ENCODE results near the gene CEP135. TPM values are rescaled to one million over a fixed set of nuclear protein-coding genes. Genes with fewer than 3 reads are reported as not detected.
"Not testable (repeated sequence)": the region's sequence is repeated elsewhere in the genome, so short reads cannot be mapped to it uniquely, and the experiment has no call there.

Gene CEP135
- polyA plus RNA-seq, 3 donors from 2014 or later: 5.8 to 13.0 (median 6.7) TPM

GRCh38 chr4:55951191-55951922 is 2.6 kb downstream of the CEP135 start:
- H3K9me3 Mint-ChIP-seq: no peaks in the 10 kb centered on the region
- H3K27me3 Mint-ChIP-seq (ENCODE audit: low read depth in 3 of 3): peaks cover 6 to 10% (median 8%) of the 10 kb centered on the region in 3 donors
- no peak overlapping the region for H3K4me3 Mint-ChIP-seq
- peak overlapping the region in 3 of 6 donors; percentile 29 to 96 (median 86) for H3K27ac Mint-ChIP-seq
- H3K4me1 Mint-ChIP-seq: peaks cover 32 to 45% of the 10 kb centered on the region in 2 donors
- DNase-seq: no peak
- H3K36me3 Mint-ChIP-seq: peaks cover 20 to 22% (median 21%) of the 10 kb centered on the region in 3 donors

GRCh38 chr4:55955710-55956109 is 7.0 kb downstream of the CEP135 start:
- Mint-ChIP-seq H3K4me3 (no peak overlapping the region), H3K9me3 (no peaks in the 10 kb centered on the region), H3K4me1 (peaks cover 3 to 9% of the 10 kb centered on the region in 2 donors), H3K36me3 (peaks cover 31 to 34% (median 32%) of the 10 kb centered on the region in 3 donors), H3K27ac (peak overlapping the region in 1 of 6 donors; percentile 0), H3K27me3 (ENCODE audit: low read depth in 3 of 3) (no peaks in the 10 kb centered on the region)
- DNase-seq: no peak

- Mint-ChIP-seq H3K27me3 (ENCODE audit: low read depth in 3 of 3) (peaks cover 0 to 2% (median 0%) of the 10 kb centered on the region in 3 donors), H3K36me3 (peaks cover 35 to 49% (median 37%) of the 10 kb centered on the region in 3 donors), H3K9me3 (no peaks in the 10 kb centered on the region), H3K4me1 (no peaks in the 10 kb centered on the region), H3K27ac (peak overlapping the region in 1 of 6 donors; percentile 23), H3K4me3 (no peak overlapping the region)
- DNase-seq: no peak
Measured at GRCh38 chr4:55959655-55960054, 10.9 kb downstream of the CEP135 start.

- DNase-seq: no peak
- H3K9me3 Mint-ChIP-seq: no peaks in the 10 kb centered on the region
- no peak overlapping the region for H3K27ac Mint-ChIP-seq
- H3K4me3 Mint-ChIP-seq: no peak overlapping the region
- H3K27me3 Mint-ChIP-seq (ENCODE audit: low read depth in 3 of 3): peaks cover 0 to 2% (median 0%) of the 10 kb centered on the region in 3 donors
- no peaks in the 10 kb centered on the region for H3K4me1 Mint-ChIP-seq
- peaks cover 20 to 45% (median 33%) of the 10 kb centered on the region in 3 donors for H3K36me3 Mint-ChIP-seq
Measured at GRCh38 chr4:55964046-55964445, 15.3 kb downstream of the CEP135 start.

DNA sequence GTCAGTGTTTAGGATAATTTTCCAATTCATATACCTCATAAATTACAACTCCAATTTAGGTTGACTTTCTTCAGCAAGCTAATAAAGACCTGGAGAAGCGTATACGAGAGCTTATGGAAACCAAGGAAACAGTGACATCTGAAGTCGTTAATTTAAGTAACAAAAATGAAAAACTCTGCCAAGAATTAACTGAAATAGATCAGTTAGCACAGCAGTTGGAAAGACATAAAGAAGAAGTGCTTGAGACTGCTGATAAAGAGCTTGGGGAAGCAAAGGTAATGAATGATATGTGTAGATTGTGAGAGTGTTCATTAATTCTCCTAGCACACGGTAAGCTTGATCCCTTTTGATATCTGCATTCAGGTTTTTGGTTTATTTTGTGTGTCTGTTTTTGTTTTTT is 16.8 kb downstream of the CEP135 start:
- no peaks in the 10 kb centered on the region for H3K4me1 Mint-ChIP-seq
- no peaks in the 10 kb centered on the region for H3K9me3 Mint-ChIP-seq
- no peak for DNase-seq
- no peak overlapping the region for H3K4me3 Mint-ChIP-seq
- peak overlapping the region in 1 of 6 donors; percentile 12 for H3K27ac Mint-ChIP-seq
- H3K36me3 Mint-ChIP-seq: peaks cover 26 to 39% (median 38%) of the 10 kb centered on the region in 3 donors
- peaks cover 0 to 2% (median 0%) of the 10 kb centered on the region in 3 donors for H3K27me3 Mint-ChIP-seq (ENCODE audit: low read depth in 3 of 3)

DNA sequence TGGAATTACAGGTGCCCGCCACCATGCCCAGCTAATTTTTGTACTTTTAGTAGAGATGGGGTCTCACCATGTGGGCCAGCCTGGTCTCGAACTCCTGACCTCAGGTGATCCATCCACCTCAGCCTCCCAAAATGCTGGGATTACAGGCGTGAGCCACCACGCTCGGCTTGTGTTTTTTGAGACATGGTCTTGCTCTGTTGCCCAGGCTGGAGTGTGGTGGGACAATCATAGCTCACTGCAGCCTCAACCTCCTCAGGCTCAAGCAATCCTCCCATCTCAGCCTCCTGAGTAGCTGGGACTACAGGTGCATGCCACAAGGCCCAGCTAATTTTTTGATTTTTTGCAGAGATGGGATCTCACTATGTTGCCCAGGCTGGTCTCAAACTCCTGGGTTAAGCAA is 17.6 kb downstream of the CEP135 start:
- H3K27me3 Mint-ChIP-seq (ENCODE audit: low read depth in 3 of 3); H3K4me1 Mint-ChIP-seq; H3K9me3 Mint-ChIP-seq; H3K4me3 Mint-ChIP-seq; DNase-seq: not testable (repeated sequence)
- H3K36me3 Mint-ChIP-seq: peaks cover 26 to 39% (median 37%) of the 10 kb centered on the region in 3 donors
- peak overlapping the region in 1 of 6 donors; percentile 43 for H3K27ac Mint-ChIP-seq

DNA sequence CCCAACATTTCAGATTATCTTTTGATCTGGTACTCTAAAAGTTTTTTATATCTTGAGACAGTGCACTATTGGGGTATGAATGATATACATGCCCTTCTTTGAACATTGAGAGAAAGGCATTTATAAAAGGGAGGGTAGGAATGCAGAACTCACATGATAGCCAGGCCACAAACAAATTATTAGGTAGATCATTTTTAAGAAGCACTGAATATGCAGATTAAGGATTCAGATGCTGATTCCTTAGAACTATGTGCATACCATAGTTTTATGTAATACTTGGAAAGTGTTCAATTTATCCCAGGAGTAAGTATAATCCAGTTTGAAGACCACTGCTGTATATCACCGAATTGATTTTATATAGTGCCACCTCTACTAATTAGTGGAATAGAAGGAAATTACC is 18.6 kb downstream of the CEP135 start:
- DNase-seq: no peak
- Mint-ChIP-seq H3K27me3 (ENCODE audit: low read depth in 3 of 3) (peaks cover 0 to under 1% (median 0%) of the 10 kb centered on the region in 3 donors), H3K9me3 (no peaks in the 10 kb centered on the region), H3K27ac (no peak overlapping the region), H3K4me3 (no peak overlapping the region), H3K36me3 (peaks cover 23 to 36% (median 32%) of the 10 kb centered on the region in 3 donors), H3K4me1 (no peaks in the 10 kb centered on the region)

DNA sequence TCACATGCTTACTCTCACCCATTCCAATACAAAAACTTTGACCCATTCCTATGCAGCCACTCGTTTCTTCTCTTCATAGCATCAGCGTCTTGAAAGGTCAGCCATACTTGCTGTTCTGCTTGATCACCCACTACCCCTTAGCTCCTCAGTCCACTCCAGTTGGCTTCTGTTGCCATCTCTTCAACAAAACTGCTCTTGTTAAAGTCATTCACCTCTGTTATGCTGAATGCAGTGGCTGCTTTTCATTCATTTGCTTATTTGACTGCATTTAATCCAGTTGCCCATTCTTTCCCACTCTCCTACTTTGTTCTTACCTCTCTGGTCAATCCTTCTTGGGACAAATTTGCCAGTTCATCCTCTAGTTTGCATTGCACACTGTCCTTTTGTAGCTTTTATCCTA is 24.9 kb downstream of the CEP135 start:
- H3K27ac Mint-ChIP-seq: no peak overlapping the region
- peaks cover 22 to 51% (median 39%) of the 10 kb centered on the region in 3 donors for H3K36me3 Mint-ChIP-seq
- H3K9me3 Mint-ChIP-seq: no peaks in the 10 kb centered on the region
- no peaks in the 10 kb centered on the region for H3K27me3 Mint-ChIP-seq (ENCODE audit: low read depth in 3 of 3)
- H3K4me3 Mint-ChIP-seq: no peak overlapping the region
- no peaks in the 10 kb centered on the region for H3K4me1 Mint-ChIP-seq
- no peak for DNase-seq

DNA sequence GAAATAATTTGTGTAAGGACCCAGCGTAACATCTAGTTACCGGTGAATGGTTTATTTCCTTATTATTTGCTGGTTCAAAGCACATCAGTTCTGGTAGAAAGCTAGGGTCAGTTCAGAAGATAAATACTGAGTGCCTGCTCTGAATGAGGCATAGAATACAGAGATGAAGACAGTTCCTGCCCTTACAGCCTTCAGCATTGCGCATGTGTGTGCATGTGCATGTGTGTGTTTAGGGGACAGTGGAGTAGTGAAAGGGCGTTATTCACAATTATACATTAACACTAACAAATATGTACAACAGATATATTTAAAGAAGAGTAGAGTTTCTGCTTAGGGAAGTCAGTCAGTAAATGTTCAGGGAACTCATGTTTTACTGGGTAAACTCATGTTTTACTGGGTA is 29.1 kb downstream of the CEP135 start:
- no peak overlapping the region for H3K4me3 Mint-ChIP-seq
- no peak for DNase-seq
- no peaks in the 10 kb centered on the region for H3K27me3 Mint-ChIP-seq (ENCODE audit: low read depth in 3 of 3)
- H3K4me1 Mint-ChIP-seq: no peaks in the 10 kb centered on the region
- H3K27ac Mint-ChIP-seq: no peak overlapping the region
- no peaks in the 10 kb centered on the region for H3K9me3 Mint-ChIP-seq
- H3K36me3 Mint-ChIP-seq: peaks cover 31 to 53% (median 47%) of the 10 kb centered on the region in 3 donors

DNA sequence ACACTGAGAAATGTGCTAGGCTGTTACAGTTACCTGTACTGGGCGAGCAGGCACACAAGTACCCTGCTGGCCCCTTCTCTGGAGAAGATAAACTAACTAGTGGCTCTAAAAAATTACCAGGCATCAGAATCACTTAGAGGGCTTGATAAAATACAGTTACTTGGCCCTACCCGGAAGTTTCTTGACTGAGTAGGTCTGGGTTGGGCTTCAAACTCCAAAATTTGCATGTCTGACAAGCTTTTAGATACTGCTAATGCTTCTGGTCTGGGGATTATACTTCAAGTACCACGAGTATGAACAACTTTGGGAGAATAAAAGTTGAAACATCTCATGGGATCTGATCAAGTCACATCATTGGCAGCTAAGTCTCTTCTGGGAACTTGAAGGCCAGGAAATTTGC is 30.8 kb downstream of the CEP135 start:
- Mint-ChIP-seq H3K9me3 (no peaks in the 10 kb centered on the region), H3K27me3 (ENCODE audit: low read depth in 3 of 3) (no peaks in the 10 kb centered on the region), H3K4me3 (no peak overlapping the region), H3K27ac (no peak overlapping the region), H3K4me1 (no peaks in the 10 kb centered on the region), H3K36me3 (peaks cover 31 to 50% (median 33%) of the 10 kb centered on the region in 3 donors)
- DNase-seq: no peak

DNA sequence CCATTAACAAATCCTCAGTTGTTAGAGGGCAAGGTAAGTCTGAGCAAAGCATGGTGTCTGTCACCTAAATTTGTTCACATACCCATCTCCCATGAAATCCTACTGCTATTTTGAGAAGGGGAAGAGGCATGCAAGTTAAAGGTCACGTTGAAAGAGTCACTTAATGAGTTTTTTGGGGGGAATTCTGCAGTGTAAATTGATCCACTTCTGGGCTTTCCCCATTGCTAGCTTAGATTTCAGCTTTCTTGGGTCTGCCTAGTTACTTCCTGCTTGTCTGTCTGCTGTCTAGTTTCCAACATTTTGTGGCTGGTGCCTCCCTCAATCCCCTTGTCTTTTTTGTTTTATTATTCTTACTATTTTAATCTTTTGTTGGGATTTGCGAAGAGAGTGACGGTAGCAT is 32.0 kb downstream of the CEP135 start:
- DNase-seq: no peak
- Mint-ChIP-seq H3K27me3 (ENCODE audit: low read depth in 3 of 3) (no peaks in the 10 kb centered on the region), H3K36me3 (peaks cover 24 to 48% (median 27%) of the 10 kb centered on the region in 3 donors), H3K9me3 (no peaks in the 10 kb centered on the region), H3K4me1 (no peaks in the 10 kb centered on the region), H3K27ac (no peak overlapping the region), H3K4me3 (no peak overlapping the region)

DNA sequence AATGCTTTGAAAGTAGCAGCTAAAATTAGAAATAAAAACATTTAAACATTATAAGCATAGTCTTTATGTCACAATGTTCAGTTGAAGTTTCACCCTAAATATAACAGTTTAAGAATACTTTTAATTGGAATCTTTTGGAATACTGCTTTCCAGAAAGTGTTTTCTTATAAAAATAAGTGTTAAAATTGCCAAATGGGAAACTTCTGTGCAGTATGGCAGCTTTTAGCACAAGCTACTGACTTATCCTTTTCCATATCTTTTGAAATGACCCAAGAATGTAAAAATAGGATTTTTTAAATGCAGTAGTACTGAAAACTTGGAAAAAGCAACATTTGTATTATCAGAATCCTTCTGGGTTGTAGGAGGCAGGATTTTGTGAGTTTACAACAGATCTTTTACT is 34.2 kb downstream of the CEP135 start:
- Mint-ChIP-seq H3K9me3 (no peaks in the 10 kb centered on the region), H3K4me3 (no peak overlapping the region), H3K4me1 (no peaks in the 10 kb centered on the region), H3K27ac (no peak overlapping the region), H3K36me3 (peaks cover 19 to 45% (median 37%) of the 10 kb centered on the region in 3 donors), H3K27me3 (ENCODE audit: low read depth in 3 of 3) (no peaks in the 10 kb centered on the region)
- no peak for DNase-seq

DNA sequence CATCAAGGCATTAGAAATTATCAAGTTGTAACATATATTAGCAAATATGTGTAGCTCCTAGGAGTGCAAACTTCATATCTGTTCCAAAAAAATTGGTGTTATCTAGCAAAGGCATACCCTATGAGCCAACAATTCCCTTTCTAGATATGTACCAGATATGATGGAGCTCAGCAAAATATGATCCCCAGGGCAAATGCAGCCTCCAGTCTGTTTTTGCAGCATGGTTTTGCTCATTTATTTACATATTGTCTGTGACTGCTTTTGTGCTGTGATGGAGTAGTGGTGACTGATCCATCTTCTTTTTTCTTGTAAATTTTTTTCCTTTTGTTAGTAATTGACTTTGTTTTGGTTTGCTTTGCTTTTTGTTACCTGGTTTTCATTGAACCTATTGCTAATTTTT is 41.0 kb downstream of the CEP135 start:
- Mint-ChIP-seq H3K27me3 (ENCODE audit: low read depth in 3 of 3) (peaks cover 0 to 1% (median 0%) of the 10 kb centered on the region in 3 donors), H3K4me3 (no peak overlapping the region), H3K9me3 (no peaks in the 10 kb centered on the region), H3K4me1 (peaks cover 0 to 6% of the 10 kb centered on the region in 2 donors), H3K36me3 (peaks cover 10 to 41% (median 37%) of the 10 kb centered on the region in 3 donors), H3K27ac (peak overlapping the region in 1 of 6 donors; percentile 69)
- DNase-seq: no peak

GRCh38 chr4:55993994-55994663 is 45.4 kb downstream of the CEP135 start:
- Mint-ChIP-seq H3K27ac (peak overlapping the region in 1 of 6 donors; percentile 9), H3K36me3 (peaks cover 25 to 49% (median 38%) of the 10 kb centered on the region in 3 donors), H3K27me3 (ENCODE audit: low read depth in 3 of 3) (peaks cover 0 to 1% (median 0%) of the 10 kb centered on the region in 3 donors), H3K4me3 (no peak overlapping the region), H3K9me3 (no peaks in the 10 kb centered on the region), H3K4me1 (peaks cover 0 to 6% of the 10 kb centered on the region in 2 donors)
- DNase-seq: no peak
